OCI-LY7 (cell line): Measurements from ENCODE around the gene AUNIP. TPM values are rescaled to one million over a fixed set of nuclear protein-coding genes. Genes with fewer than 3 reads are reported as not detected.
A peak's percentile ranks its signal among the peaks of the same experiment; 100 is the strongest.

Source experiments
- BruUV-seq: library from RNA; stranded (reverse); fragments of 400-500 nt; replicated peaks from 2 replicates; lab custom pipeline; 2021; lab: Mats Ljungman, UMichigan
- CTCF ChIA-PET: fragments of 300-600 bp; sonication (Branson Sonifier 250); formaldehyde crosslinking; loops from one replicate; lab custom pipeline; 2022; ENCODE audit warnings: antibody characterized with exemption; ENCODE audit not compliant: unreplicated experiment; lab: Charles Lee
- POLR2A ChIA-PET: fragments of 300-600 bp; sonication (Branson Sonifier 250); formaldehyde crosslinking; loops from one replicate; lab custom pipeline; 2022; ENCODE audit warnings: antibody characterized with exemption; lab: Charles Lee
- DNase-seq: peaks from one replicate; pipeline ENCODE4 v3.0.0-alpha.2; 2015; ENCODE audit warnings: low spot score
- H2AFZ ChIP-seq: fragments of 200-600 bp; sonication (generic), shearing (Covaris generic); 2 replicates; pipeline ENCODE4 v1.6.1; 2014; ENCODE audit warnings: mild to moderate bottlenecking, antibody characterized with exemption, low read length, moderate library complexity
- H3K27ac ChIP-seq: fragments of 200-600 bp; sonication (generic); 2 replicates; pipeline ENCODE4 v1.5.1; 2014; ENCODE audit warnings: mixed run types, low read depth, mild to moderate bottlenecking, moderate library complexity, low read length, inconsistent platforms; ENCODE audit not compliant: poor library complexity, severe bottlenecking
- H3K36me3 ChIP-seq: fragments of 200-600 bp; sonication (generic); 2 replicates; pipeline ENCODE4 v1.6.1; 2014; ENCODE audit warnings: mild to moderate bottlenecking, antibody characterized with exemption, low read length, moderate library complexity, mixed read lengths; ENCODE audit not compliant: insufficient read depth
- H3K4me1 ChIP-seq: fragments of 200-600 bp; sonication (generic); 2 replicates; pipeline ENCODE4 v1.5.1; 2014; ENCODE audit warnings: mild to moderate bottlenecking, low read length; ENCODE audit not compliant: insufficient read depth, poor library complexity, severe bottlenecking
- H3K4me2 ChIP-seq: fragments of 200-600 bp; sonication (generic); 2 replicates; pipeline ENCODE4 v1.6.1; 2014; ENCODE audit warnings: mild to moderate bottlenecking, low read length
- H3K4me3 ChIP-seq: fragments of 200-600 bp; sonication (generic); 2 replicates; pipeline ENCODE4 v1.5.1; 2014; ENCODE audit warnings: mild to moderate bottlenecking, low read depth, low read length; ENCODE audit not compliant: poor library complexity, severe bottlenecking
- H3K79me2 ChIP-seq: fragments of 200-600 bp; sonication (generic); 2 replicates; pipeline ENCODE4 v1.6.1; 2016; ENCODE audit warnings: low read depth, mild to moderate bottlenecking, low read length, moderate library complexity, mixed read lengths; ENCODE audit not compliant: insufficient read depth
- H3K9me2 ChIP-seq: fragments of 200-600 bp; sonication (generic); 2 replicates; pipeline ENCODE4 v1.6.1; 2016; ENCODE audit warnings: mild to moderate bottlenecking, low read length, mixed read lengths; ENCODE audit not compliant: insufficient read depth
- H3K9me3 ChIP-seq: fragments of 200-600 bp; sonication (generic); 2 replicates; pipeline ENCODE4 v1.6.1; 2014; ENCODE audit warnings: mild to moderate bottlenecking, mixed run types, low read length, mixed read lengths
- H4K20me1 ChIP-seq: fragments of 200-600 bp; sonication (generic); 2 replicates; pipeline ENCODE4 v1.6.1; 2014; ENCODE audit warnings: mild to moderate bottlenecking, antibody characterized with exemption, low read length, moderate library complexity, mixed read lengths; ENCODE audit not compliant: insufficient read depth
- CTCF ChIP-seq: fragments of 200-600 bp; sonication (generic); conservative IDR thresholded peaks from 2 replicates; pipeline ENCODE4 v1.5.1; 2014; ENCODE audit warnings: mild to moderate bottlenecking, antibody characterized with exemption, low read length, moderate library complexity, mixed read lengths
- EZH2phosphoT487 ChIP-seq: fragments of 200-600 bp; sonication (generic); IDR thresholded peaks from 2 replicates; pipeline ENCODE4 v1.6.1; 2018; ENCODE audit warnings: low read depth, borderline replicate concordance, mild to moderate bottlenecking, mixed run types, antibody characterized with exemption, low read length, moderate library complexity, mixed read lengths
- intact Hi-C: fragments of 100-400 bp; cut with micrococcal nuclease; formaldehyde crosslinking; loops from one replicate; pipeline ENCODE4 v1.10.0; 2022; ENCODE audit not compliant: unreplicated experiment
- total RNA-seq, 2 experiments: library from RNA; depleted of rRNA in 1 of 2; stranded (reverse); fragments of >200 nt in 1 of 2; shearing (Covaris generic) in 1 of 2; gene quantifications; 2 replicates each; pipeline ENCODE4 v1.2.3, GENCODE V29; 2014 to 2022

AUNIP gene
- total RNA-seq, 2 experiments from 2014 or later, result 15.1 to 21.5 TPM

DNA sequence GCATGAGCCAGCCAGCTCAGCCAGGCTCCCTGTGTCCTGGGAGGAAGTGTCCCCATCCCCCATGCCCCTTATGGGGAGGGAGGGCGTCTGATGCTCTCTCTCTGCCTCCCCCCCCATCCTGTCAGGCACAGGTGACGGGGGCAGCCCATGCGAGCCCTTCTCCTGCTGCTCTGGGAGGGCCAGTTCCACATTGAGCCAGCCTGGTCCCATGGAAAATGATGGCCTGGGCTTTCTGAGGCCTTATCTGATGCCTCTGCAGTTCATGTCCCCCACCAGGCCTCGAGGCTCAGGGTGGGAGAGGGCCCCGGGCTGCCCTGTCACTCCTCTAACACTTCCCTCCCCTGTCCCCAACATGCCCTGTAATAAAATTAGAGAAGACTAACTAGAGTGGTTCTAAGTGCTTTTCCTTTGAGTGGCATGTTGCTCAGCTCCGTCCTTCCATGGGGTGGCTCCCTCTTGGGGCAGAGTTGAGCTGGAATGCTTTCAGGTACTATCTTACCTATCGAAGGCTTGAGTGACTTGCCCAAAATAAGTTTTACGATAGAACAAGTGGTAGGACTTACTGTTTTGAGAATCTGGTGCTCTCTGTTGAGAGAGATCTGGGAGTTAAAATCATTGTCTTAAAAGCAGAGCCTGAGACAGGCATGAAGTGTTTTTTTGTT lies 41.3 kb downstream of the AUNIP start:
- intact Hi-C loops, result no loop called here
- Histone ChIP-seq H4K20me1 (no peaks in the 10 kb centered on the region), H3K79me2 (peaks cover 12% of the 10 kb centered on the region; the same call in 1 of the 2 replicates), H3K4me3 (no peak overlapping the region), H3K9me3 (no peaks in the 10 kb centered on the region), H3K4me2 (peak overlapping the region; percentile 74; the same call in 1 of the 2 replicates), H3K27ac (no peak overlapping the region), H3K36me3 (no peaks in the 10 kb centered on the region), H3K9me2 (no peaks in the 10 kb centered on the region), H2AFZ (no peak overlapping the region), H3K4me1 (peaks cover 30% of the 10 kb centered on the region)
- TF ChIP-seq EZH2phosphoT487 (no peak), CTCF (peak; percentile 61)
- DNase-seq, result no peak
- ChIA-PET CTCF (no interaction called here), POLR2A (interaction anchor here (0.6 to 1.3 kb wide), 2 partner anchors 15 to 233 kb away, joined by 3 to 4 read pairs; no protein-coding TSS in a partner anchor)
- BruUV-seq, result no TSS peak

DNA sequence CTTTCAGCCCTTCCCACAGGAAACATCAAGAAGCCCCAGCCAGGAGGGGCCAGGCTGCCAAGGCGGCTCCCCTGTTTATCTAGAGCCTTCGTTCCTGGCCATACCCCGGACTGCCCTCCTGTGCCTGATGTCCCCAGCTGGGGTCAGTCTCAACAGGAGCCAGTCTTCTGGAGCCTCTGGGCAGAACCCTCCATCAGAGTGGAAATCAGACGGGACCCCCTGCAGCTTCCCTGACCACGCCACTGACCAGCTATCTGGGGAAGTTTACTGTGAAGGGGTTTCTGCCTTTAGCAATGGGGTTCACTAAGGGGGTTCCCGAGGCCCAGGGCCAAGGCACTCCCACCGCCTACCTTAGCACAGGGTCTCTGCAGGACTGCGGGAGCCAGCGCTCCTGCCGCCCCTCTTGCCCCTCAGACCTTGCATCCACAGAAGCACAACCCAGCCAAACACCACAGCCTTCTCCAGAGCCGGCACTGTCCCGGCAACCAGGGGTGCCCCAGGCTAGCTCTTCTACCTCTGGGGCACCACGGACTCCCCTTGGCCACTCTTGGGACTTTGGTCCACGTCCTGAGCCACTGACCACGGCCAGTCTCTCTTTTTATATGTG lies 43.0 kb downstream of the AUNIP start:
- H3K4me1 ChIP-seq, result peaks cover 20% of the 10 kb centered on the region
- no peaks in the 10 kb centered on the region for H3K9me2 ChIP-seq
- H3K79me2 ChIP-seq, result peaks cover 2% of the 10 kb centered on the region; the same call in 1 of the 2 replicates
- H3K36me3 ChIP-seq, result no peaks in the 10 kb centered on the region
- no peak overlapping the region for H3K27ac ChIP-seq
- TSS peak; percentile 33 for BruUV-seq
- no peaks in the 10 kb centered on the region for H3K9me3 ChIP-seq
- no peaks in the 10 kb centered on the region for H4K20me1 ChIP-seq
- ChIA-PET POLR2A (interaction anchor here (0.6 kb wide), 1 partner anchor 192 kb away, joined by 3 read pairs; no protein-coding TSS in a partner anchor), CTCF (no interaction called here)
- no peak overlapping the region for H3K4me3 ChIP-seq
- H2AFZ ChIP-seq, result no peak overlapping the region
- H3K4me2 ChIP-seq, result no peak overlapping the region
- TF ChIP-seq CTCF (no peak), EZH2phosphoT487 (no peak)
- intact Hi-C loops, result no loop called here
- DNase-seq, result no peak
